SKM-1 treated with dmso at 0.1 percent for 144 hours (cell line): ENCODE measurements around the gene CTSE.
A peak's percentile ranks its signal among the peaks of the same experiment; 100 is the strongest.

Experiments used
- DNase-seq: peaks from one replicate; lab custom pipeline; 2025; ENCODE audit not compliant: unreplicated experiment; lab: John Stamatoyannopoulos, UW

The CTSE gene

DNA sequence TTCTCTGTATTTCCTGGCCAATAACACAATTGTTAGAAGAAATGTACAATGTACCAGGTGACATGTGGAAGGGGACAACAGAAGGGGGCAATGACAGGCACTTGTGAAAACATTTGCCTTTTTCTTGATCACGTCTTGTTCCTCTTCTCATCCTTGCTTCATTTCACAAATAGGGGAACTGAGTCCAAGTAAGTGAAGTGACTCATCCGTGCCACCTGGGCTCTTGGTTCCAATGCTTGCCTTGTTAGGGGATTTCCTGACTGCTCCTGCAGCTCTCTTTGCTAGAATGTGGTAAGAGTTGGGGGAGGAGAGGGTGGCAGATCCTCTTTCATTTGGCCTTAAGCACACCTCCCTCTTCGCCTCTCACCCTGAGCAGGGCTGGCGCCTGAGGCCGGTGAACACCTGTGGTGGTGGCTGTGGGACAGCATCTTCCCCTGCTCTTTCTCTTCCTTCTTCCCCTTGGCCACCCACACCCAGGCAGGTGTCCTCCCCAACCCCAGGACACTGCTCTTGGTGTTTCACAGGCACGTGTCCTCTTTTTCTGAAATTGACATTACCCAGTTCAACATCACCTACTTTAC is 27.1 kb upstream of the CTSE start:
- peak; percentile 100 for DNase-seq

DNA sequence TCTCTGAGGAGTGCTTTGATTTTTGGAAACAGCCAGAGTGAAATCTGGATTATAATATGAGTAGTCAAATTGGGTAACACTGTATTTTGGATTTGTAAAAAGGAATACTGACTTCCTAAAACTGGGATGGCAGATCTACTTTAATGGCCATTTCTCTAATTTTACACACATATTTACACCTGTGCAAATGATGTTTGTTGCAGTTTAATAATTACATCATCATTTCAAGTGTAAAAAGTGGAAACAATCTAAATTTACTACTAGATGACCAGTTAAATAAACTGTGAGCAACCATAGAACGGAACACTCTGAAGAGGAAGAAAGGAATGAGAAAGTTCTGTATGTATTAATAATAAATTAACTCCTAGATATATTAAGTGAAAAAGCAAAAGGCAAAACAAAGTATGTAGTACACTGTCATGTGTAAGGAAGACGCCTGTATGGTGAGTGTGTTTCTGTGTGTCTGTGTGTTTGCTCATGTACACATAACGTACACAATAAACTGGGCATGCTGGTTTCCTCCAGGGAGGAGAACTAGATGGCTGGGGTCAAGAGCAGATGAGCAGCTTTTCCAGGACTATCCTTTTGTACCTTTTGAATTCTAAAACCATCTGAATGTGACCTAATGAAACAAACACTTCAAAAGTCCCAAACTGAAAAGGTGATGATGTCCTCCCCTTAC is 26.4 kb upstream of the CTSE start:
- DNase-seq = peak; percentile 59

DNA sequence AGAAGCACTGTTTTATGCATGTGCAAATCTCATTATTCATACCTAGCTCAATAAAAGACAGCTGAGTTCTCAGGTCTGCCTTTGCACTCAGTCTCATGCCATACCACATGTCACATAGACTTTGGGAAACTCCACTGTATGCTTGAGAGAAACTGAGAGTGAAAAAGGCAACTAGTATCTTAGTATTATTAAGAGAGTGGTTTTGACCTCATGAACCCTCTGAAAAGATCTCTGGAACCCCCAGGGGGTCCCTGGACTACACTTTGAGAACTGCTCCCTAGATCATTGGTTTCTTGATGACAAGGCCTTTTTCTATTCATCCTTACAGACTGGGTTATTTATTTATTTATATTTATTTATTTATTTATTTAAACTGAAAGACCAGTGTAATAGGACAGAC is 25.6 kb upstream of the CTSE start:
- DNase-seq = no peak

DNA sequence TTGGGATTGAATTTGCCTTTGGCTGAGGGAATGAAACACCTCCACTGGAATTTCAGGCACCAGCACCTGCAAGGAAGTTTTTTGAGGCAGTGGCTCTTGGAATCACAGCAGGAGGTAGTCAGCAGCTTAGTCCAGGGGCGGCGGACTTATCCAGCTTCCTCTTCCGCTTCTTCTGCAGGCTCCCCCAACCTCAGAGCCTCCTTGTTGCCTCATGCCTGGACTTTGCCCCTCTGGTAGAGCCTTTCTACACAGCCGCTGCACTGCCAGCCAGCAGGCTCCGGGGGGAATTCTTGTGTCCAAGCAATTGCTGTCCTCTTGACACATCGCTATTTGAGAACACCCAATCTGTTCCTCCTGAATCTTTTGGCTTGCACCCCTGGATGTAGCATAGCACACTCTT is 24.9 kb upstream of the CTSE start:
- peak; percentile 84 for DNase-seq

DNA sequence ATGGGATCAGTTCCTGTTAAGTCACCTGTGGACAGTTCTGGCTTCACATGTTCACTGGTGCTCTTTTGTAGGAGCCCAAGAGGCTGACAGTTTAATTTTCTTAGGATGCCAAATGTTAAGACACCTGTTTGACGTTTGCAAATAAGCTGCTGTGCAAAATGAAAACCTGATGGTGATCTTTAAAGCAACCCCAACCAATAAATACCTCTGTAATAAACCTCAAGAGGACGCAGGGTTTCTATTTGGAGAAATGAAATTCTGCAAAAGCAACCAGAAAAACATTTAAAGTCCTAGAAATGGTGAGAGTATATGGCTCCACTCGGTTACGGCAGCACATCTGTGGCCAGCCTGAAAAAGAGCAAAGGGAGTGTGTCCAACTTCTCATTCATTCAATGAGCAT is 23.6 kb upstream of the CTSE start:
- no peak for DNase-seq

DNA sequence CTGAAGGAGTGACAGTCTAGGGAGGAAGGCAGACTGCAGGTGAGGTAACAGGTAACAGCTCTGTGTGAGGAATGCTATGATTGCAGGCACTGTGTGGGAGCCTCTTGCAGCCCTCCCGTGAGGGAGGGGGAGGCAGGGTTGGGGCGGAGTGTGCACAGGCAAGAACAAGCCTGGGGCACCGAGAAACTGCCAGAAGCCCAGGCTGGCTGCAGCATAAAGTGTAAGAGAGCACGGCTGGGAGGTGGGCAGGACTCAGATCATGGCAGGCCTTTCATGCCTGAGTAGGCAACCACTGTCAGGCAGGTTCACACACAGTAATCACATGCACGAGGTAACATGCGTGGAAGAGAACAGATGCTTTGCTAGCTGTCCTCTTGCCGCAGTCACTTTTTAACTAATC is 17.9 kb upstream of the CTSE start:
- no peak for DNase-seq

DNA sequence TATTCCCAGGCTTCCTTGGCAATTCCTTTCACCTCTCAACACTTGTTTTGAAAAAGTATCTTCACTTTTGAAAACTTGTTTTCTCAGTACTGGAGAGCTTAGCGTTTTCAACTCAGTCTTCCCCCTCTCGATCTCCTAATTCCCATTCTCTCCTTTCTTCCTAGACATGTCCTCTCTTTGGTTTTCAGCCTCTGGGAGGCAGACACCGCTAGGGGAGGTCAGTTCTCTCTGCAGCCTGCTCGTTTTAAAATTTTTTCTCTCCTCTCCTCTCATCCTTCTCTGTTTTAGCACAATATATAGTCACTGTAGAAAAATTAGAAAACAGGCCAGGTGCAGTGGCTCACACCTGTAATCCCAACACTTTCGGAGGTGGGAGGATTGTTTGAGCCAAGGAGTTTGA is 16.6 kb upstream of the CTSE start:
- DNase-seq = no peak

DNA sequence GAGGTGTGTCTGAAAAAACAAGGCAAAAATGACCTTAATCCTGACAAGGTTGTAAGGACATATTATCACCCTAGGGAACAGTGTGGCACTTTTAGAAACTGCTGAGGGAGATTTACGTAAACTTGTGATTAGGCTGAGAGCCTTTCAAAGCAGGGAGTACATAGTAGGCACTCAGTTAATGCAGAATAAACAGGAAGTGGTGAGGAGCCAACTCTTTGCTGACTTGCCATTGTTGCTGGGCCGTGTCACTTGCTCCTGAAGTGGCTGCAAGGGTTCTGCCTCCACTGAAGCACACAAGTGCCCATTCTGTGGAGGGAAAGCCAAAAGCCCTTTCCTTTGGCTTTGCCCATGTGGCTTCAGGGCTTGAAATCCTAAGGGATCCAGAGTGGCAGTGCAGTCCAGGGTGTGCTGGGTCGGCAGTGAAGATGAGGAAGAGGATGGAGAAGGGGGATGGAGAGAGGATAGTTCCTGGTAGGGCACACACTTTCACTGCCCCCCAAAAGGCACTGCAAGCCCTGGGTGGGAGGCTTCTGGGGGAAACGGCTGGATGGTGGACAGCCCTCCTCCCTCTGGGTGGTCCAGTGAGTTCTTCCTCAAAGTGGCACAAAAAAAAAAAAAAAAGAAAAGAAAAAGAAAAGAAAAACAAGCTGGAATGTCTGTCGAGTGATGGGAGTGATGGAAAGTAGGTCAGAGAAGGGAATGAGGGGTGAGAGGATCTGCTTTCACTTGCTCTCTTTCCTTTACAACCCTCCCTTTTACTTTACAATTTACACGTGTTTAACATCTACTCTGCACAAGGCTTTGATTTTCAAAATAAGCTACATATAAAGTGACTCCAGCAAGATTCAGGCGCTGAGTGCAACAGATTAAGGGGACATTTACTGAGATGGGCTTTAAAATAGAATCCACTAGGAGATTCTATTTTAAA is 15.6 kb upstream of the CTSE start:
- DNase-seq = no peak

DNA sequence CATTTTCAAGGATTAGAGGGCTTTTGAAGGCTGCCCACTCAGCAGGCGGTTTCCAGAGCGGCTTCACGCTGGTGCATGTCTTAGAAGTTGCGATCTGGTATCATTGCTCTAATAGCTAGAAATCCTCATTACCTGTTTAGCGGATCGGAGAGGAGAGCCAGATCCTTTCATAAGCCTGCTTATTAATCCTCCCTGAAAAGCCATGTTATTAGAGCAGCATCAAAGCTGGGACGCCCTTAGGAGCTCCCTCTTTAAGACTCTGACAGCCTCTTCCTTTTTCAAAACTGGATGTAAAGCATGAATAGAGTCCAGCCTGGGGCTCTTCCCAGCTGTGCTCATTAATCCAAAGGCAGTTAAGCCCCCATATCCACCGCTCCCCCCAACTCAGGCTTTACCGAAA is 13.9 kb upstream of the CTSE start:
- no peak for DNase-seq

DNA sequence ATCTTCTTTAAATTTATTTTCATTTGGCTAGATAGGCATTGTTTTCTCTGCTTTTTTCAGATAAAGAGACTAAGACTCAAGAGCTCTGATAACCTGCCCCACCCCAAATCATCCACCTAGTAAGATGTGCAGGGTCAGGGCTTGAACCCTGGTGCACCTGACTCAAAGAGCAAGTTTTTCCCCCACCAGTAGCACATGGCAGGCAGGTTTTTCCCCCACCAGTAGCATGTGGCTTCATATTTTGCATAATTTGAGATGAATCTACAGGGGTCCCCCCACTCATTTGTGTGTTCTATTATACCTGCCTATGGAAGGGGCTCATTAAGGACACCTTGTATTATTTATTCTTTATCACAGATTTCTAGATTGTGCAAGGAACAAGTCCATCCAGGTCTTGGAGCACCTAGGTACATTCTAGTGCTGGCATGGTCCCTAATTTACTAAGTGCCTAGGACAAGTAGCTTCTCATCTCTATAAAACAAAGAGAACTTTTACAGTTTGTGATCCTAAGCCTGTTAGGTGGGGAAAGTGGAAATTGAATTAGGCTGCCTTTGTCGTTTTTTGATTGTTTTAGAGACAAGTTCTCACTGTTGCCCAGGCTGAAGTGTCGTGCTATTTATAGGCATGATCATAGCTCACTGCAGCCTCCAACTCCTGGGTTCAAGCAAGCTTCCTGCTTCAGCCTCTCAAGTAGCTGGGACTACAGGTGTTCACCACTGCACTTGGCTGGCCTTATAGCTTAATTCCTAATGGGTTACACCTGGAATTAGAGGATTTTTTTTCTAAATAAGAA is 13.2 kb upstream of the CTSE start:
- DNase-seq = no peak

DNA sequence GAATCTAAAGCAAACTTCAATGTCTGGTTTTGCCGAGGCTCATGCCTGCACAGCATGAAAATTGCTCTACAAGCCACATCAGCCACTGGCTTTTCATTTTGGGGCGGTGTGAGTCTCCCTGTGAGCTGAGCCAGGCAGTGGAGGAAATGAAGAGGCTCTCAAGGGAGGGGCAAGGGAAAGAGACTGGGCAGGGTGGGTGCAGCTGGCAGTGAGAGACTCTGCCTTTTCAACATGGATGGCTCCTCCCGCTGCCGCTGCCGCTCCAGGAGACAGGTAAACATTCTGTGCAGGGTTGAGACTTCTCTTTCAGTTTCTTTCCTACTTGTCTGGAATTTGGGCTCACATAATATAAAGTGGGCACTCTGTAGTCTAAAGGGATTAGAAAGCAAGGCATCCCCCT is 11.3 kb upstream of the CTSE start:
- DNase-seq = no peak

DNA sequence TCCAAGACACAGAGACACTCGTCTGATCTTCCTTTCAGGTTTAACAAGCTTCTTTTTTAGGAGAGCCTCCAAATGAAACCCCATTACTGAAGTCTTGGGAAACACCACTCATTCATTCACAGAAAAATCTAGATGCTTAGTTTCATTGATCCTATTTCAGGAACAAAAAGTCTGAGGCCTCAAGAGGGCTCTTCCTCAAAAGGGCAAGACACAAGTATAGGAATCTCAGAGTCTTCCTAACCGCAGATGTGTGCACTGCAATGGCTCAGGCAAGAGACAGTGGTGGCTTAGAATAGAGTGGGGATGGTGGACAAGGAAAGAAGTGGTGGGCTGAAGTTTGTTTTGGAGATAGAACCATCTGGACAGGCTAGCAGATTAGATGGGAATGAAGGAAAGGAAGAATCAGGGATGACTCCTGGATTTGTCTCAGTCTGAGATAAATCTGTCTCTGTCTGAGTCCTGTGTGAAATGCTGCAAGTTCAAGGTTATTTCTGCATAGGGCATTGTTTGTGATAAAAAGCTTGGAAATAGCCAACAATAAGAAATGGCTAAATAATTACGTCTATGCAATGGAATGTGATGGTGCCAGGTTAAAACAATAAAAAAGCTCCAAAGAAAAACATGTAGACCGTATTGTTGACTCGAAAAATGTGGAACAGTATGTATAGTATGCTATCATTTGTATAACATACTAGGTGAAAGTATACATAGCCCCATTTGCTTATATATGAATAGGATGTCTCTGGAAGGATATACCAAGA is 8.9 kb upstream of the CTSE start:
- DNase-seq = peak; percentile 73

DNA sequence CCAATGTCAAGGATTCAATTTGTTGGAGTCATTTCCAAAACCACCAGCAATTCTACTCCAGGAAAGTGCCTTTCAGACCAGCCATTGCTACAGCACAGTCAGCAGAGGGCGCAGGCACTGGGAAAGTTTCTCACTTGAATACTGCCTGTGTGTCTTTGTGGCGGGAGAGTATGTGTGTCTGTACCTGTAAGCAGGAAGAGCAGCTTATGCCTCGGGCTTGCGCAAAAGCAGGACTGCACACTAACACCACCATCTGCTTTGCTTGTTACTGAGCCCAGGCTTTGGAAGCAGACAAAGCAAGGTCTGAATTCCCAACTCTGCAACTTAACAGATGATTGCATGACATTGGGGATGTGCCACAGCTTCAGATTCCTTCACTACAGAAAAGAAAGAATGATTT is 7.0 kb upstream of the CTSE start:
- DNase-seq = peak; percentile 98

DNA sequence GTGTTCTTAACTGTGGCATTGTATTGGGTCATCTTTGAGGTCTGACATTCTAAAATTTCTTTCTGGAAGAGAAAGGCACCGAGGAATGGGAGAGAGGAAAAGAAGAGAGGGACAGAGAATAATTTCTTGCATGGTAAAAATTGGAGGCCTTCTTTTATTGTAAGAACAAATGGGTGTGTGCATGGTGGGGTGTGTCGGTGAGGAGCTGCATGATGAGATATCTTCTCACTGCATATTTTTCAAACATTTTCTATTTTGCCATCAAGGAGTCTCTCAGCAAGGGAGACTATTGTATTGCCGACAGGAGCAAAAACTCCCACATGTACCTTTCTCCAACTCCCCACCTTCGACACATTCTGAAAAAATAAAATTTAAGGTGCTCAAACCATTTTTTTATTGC is 6.5 kb upstream of the CTSE start:
- DNase-seq = no peak

DNA sequence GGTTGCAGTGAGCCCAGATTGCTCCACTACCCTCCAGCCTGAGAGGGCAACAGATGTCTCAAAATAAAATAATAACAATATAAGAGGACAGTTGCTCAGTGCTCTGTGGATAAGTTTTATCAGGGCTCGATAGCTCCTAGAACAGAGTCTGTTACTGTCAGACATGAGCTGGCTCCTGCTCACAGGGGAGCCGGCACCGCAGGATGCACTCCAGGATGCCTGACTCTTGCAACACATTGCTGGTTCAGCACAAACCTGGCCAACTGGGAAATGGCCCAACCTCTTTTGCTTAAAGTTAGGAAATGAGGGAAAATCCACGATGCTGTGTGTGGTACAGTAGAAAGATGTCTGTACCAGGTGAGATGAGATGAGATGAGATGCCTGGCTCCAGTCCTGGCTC is 5.8 kb upstream of the CTSE start:
- DNase-seq = no peak

DNA sequence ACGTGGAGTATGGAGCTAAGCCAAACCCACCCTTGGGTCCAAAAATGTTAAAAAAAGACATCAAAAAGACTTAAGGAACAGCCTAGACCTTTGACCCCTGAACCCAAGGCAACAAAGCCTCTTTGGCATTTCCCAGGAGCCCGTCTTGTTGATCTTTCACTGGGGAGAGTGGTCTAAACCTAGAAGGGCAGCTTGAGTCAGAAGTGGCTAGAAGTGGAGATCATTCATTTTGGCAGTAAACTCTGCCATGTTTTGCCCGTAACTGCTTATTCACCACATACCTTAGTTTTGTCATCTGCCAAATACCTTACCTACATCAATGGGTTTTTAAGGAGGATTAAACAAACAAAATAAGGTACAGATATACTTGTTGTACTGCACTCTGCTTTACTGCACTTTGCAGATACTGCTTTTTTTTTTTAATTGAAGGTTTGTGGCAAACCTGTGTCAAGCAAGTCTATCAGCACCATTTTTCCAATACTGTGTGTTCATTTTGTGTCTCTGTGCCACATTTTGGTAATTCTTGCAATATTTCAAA is 1.7 kb upstream of the CTSE start:
- no peak for DNase-seq

DNA sequence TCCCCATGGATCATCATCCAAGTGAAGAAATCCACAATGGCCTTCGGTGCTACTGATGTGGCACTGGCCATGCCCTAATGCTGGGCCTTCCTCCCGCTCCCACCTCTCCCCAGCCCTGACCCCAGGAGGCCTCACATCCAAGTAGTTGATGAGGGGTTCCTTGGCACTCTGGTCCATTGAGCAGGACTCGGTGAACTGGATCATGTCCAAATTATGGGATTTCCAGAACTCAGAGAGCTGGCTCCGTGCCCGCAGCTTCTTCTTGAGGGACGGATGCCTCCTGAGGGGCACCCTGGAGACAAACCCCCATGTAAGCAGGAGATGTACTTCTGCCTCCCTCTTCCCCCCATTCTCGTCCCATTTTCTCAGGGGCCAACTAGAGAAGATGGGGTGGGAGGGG is 929 bp downstream of the CTSE start:
- DNase-seq = no peak

DNA sequence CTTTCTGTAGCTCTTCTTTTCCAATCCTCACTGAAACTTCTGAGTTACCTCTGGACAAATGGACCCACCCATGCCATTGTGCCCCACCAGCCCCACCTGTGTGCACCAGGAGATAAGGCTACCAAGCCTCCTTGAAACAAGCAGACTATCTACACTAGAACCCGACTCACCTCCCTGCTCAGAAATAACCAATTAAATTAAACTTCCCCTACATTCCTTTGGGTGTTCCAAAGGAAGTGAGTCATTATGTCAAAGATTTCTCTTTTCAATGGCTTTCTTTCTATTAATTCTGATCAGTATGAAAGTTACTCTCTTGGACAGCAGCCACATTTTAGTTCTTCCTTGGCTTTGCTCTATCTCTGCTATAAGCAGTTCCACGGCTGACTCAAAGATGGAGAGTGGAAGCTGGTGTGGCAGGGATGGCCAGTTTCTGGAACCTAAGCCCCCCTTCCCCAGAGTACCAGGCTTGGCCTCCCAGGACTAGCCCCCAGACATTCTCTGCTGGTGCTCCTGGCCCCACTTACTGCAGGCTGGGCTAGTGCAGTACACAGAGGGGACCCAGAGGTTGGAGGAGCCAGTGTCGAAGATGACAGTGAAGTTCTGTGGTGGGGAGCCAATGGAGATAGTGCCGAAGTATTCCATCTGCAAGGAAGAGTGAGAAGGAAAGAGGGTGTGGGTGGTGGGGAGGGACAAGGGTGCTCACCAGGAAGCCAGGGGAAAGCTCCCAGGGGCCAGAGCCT is 1.9 kb downstream of the CTSE start:
- no peak for DNase-seq

DNA sequence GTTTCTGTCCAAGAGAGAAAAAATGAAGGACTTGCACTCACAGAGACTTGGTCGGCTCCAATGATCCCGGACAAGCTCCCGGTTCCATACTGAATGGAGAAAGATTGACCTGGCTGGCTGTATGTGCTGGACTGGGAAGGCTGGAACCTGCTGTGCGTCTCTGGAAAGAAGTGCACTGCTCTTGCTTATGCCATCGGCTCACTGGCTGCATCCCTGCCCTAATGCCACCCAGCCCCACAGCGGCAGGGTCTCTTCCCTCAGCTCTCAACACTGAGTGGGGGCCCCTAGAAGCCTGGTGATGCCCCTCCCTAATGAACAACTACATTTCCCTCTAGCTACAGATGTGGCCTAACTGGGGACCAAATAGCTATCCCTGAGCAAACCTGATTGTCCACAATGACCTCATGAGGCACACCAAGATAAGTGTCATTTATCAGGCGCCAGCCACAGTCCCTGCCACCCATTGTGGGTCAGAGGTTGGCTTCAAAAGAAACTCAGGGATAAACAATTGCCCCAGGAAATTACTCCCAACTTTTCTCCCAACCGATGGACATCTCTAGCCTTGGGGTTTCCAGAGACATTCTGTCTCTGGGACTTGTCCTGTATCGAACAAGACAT is 2.6 kb downstream of the CTSE start:
- DNase-seq = no peak
